SK-N-SH (cell line): ENCODE results near the gene OCA2. TPM values are rescaled to one million over a fixed set of nuclear protein-coding genes. Genes with fewer than 3 reads are reported as not detected.

Experiments used
- CTCF ChIA-PET: fragments of 300-600, 350-600 bp; formaldehyde crosslinking; extraction: SDS; loops from one replicate; lab custom pipeline; 2021; lab: Yijun Ruan, JAX
- POLR2A ChIA-PET: fragments of 350-600 bp; sonication (Branson Sonifier 250); formaldehyde crosslinking; extraction: SDS; loops from one replicate; lab custom pipeline; 2020; ENCODE audit warnings: antibody characterized with exemption, inconsistent platforms; lab: Yijun Ruan, JAX
- DNase-seq: peaks from one replicate; pipeline ENCODE4 v3.0.0; 2012
- H2AFZ ChIP-seq: fragments of 200-600 bp; sonication (generic); 2 replicates; pipeline ENCODE4 v1.8.1; 2016; ENCODE audit warnings: antibody characterized with exemption, mild to moderate bottlenecking, low read depth
- H3F3A ChIP-seq: fragments of 200-600 bp; sonication (generic); replicated peaks from 2 replicates; pipeline ENCODE3; 2016; ENCODE audit warnings: antibody characterized with exemption, mild to moderate bottlenecking; ENCODE audit not compliant: insufficient read depth
- H3K27ac ChIP-seq, 2 experiments: fragments of 200-500 bp in 1 of 2; fragments of 200-600 bp in 1 of 2; sonication (Bioruptor generic) in 1 of 2; sonication (generic), shearing (Covaris generic) in 1 of 2; 2 replicates each; pipeline versions ENCODE4 v1.5.1 to v1.6.1; 2014 to 2016; ENCODE audit warnings: low read depth in 2 of 2, inconsistent platforms in 1 of 2, low read length in 1 of 2, mild to moderate bottlenecking in 1 of 2, mixed read lengths in 1 of 2
- H3K27me3 ChIP-seq: fragments of 200-600 bp; sonication (generic), shearing (Covaris generic); 2 replicates; pipeline ENCODE4 v1.6.1; 2016; ENCODE audit warnings: mixed run types; ENCODE audit not compliant: insufficient read depth
- H3K36me3 ChIP-seq, 2 experiments: fragments of 200-500 bp in 1 of 2; fragments of 200-600 bp in 1 of 2; sonication (Bioruptor generic) in 1 of 2; sonication (generic) in 1 of 2; replicated peaks in 1 of 2; 2 replicates each; pipeline versions ENCODE3 to v1.5.1; 2014 to 2016; ENCODE audit warnings: low read length in 1 of 2, mild to moderate bottlenecking in 1 of 2; ENCODE audit not compliant: insufficient read depth in 2 of 2, control insufficient read depth in 1 of 2
- H3K4me1 ChIP-seq, 2 experiments: fragments of 200-500 bp in 1 of 2; fragments of 200-600 bp in 1 of 2; sonication (Bioruptor generic) in 1 of 2; sonication (generic), shearing (Covaris generic) in 1 of 2; 2 replicates each; pipeline versions ENCODE4 v1.5.1 to v1.6.1; 2014 to 2016; ENCODE audit warnings: low read depth in 1 of 2, low read length in 1 of 2, mixed run types in 1 of 2; ENCODE audit not compliant: insufficient read depth in 2 of 2, control insufficient read depth in 1 of 2
- H3K4me2 ChIP-seq: fragments of 200-600 bp; sonication (generic), shearing (Covaris generic); 2 replicates; pipeline ENCODE4 v1.6.1; 2017; ENCODE audit warnings: mixed run types
- H3K4me3 ChIP-seq, 2 experiments: fragments of 200-500 bp in 1 of 2; fragments of 200-600 bp in 1 of 2; sonication (Bioruptor generic) in 1 of 2; sonication (generic), shearing (Covaris generic) in 1 of 2; 2 replicates each; pipeline versions ENCODE4 v1.5.1 to v1.8.1; 2014 to 2016; ENCODE audit warnings: low read depth in 2 of 2, inconsistent platforms in 1 of 2, low read length in 1 of 2, mild to moderate bottlenecking in 1 of 2, mixed read lengths in 1 of 2, moderate library complexity in 1 of 2
- H3K79me2 ChIP-seq: fragments of 200-600 bp; sonication (generic); 2 replicates; pipeline ENCODE4 v1.8.1; 2017; ENCODE audit warnings: mild to moderate bottlenecking; ENCODE audit not compliant: insufficient read depth
- H3K9ac ChIP-seq: fragments of 200-600 bp; sonication (generic); 2 replicates; pipeline ENCODE4 v1.6.1; 2017; ENCODE audit warnings: mixed run types
- H3K9me2 ChIP-seq: fragments of 200-600 bp; sonication (generic); 2 replicates; pipeline ENCODE4 v1.6.1; 2017; ENCODE audit warnings: mixed run types
- H3K9me3 ChIP-seq: fragments of 200-600 bp; sonication (generic); 2 replicates; pipeline ENCODE4 v1.6.1; 2017; ENCODE audit warnings: mixed run types, mild to moderate bottlenecking, moderate library complexity
- H4K20me1 ChIP-seq: fragments of 200-600 bp; sonication (generic); 2 replicates; pipeline ENCODE4 v1.6.1; 2017; ENCODE audit warnings: mild to moderate bottlenecking, mixed run types; ENCODE audit not compliant: insufficient read depth
- EP300 ChIP-seq, 2 experiments: IDR thresholded peaks; 2 replicates each; pipeline versions ENCODE4 v1.4.0 to v1.6.1; 2012; ENCODE audit warnings: borderline replicate concordance in 1 of 2, low read depth in 1 of 2, low read length in 1 of 2
- EZH2phosphoT487 ChIP-seq: fragments of 200-600 bp; sonication (generic); IDR thresholded peaks from 2 replicates; pipeline ENCODE4 v1.6.1; 2017; ENCODE audit warnings: low read depth, mixed run types, mild to moderate bottlenecking, antibody characterized with exemption, moderate library complexity, borderline replicate concordance
- FOSL2 ChIP-seq: IDR thresholded peaks from 2 replicates; pipeline ENCODE4 v1.4.0; 2012; ENCODE audit warnings: low read depth, mild to moderate bottlenecking, moderate library complexity, borderline replicate concordance
- FOXJ3 ChIP-seq: sonication (generic); formaldehyde crosslinking; IDR thresholded peaks from 2 replicates; pipeline ENCODE4 v1.5.1; 2020; ENCODE audit warnings: mild to moderate bottlenecking, missing genetic modification reagents
- FOXM1 ChIP-seq: IDR thresholded peaks from 2 replicates; pipeline ENCODE4 v1.4.0; 2012; ENCODE audit warnings: low read depth, mild to moderate bottlenecking
- GABPA ChIP-seq: IDR thresholded peaks from 2 replicates; pipeline ENCODE4 v1.4.0; 2012; ENCODE audit warnings: low read depth, mild to moderate bottlenecking
- IRF3 ChIP-seq: fragments of 150-350 bp; IDR thresholded peaks from 2 replicates; pipeline ENCODE4 v1.6.1; 2016; ENCODE audit warnings: mild to moderate bottlenecking, low read depth, low read length
- JUND ChIP-seq: IDR thresholded peaks from 2 replicates; pipeline ENCODE4 v1.4.0; 2012
- MEF2A ChIP-seq: IDR thresholded peaks from 2 replicates; pipeline ENCODE4 v1.4.0; 2012; ENCODE audit warnings: low read depth, borderline replicate concordance
- MXI1 ChIP-seq: IDR thresholded peaks from 2 replicates; pipeline ENCODE4 v1.6.1; 2012; ENCODE audit warnings: mild to moderate bottlenecking, low read depth, low read length, improper control_type of control experiment
- NFIC ChIP-seq: IDR thresholded peaks from 2 replicates; pipeline ENCODE4 v1.4.0; 2012; ENCODE audit warnings: borderline replicate concordance
- PBX3 ChIP-seq: IDR thresholded peaks from 2 replicates; pipeline ENCODE4; 2012
- POLR2AphosphoS5 ChIP-seq: IDR thresholded peaks from 2 replicates; pipeline ENCODE4 v1.6.1; 2012; ENCODE audit warnings: low read depth, low read length
- SIN3A ChIP-seq: IDR thresholded peaks from 2 replicates; pipeline ENCODE4 v1.6.1; 2012; ENCODE audit warnings: low read depth, mild to moderate bottlenecking, low read length, moderate library complexity, borderline replicate concordance
- TAF1 ChIP-seq: IDR thresholded peaks from 2 replicates; pipeline ENCODE4 v1.6.1; 2012; ENCODE audit warnings: low read depth, mild to moderate bottlenecking, low read length, moderate library complexity, borderline replicate concordance
- TCF12 ChIP-seq: IDR thresholded peaks from 2 replicates; pipeline ENCODE4 v1.4.0; 2012
- TEAD4 ChIP-seq: IDR thresholded peaks from 2 replicates; pipeline ENCODE4 v1.4.0; 2012; ENCODE audit warnings: mild to moderate bottlenecking, borderline replicate concordance; ENCODE audit not compliant: insufficient read depth
- YY1 ChIP-seq: IDR thresholded peaks from 2 replicates; pipeline ENCODE4 v1.4.0; 2012; ENCODE audit warnings: low read depth, mild to moderate bottlenecking
- WGBS: methylation state at CpG from one replicate; pipeline ENCODE4 v1.1.6; 2017; ENCODE audit warnings: low lambda C conversion rate; 5-methylcytosine and 5-hydroxymethylcytosine counted together
- polyA plus RNA-seq, 3 experiments: library from polyadenylated mRNA; depleted of rRNA; stranded (reverse); fragments of >200 nt; gene quantifications; 2 replicates each; pipeline ENCODE4 v1.2.3, GENCODE V29; 2012
- TF ChIP-seq, protein P1 (sequence below): IDR thresholded peaks from 2 replicates; pipeline ENCODE4 v1.4.0; 2012; ENCODE audit warnings: low read depth, borderline replicate concordance

The OCA2 gene
- polyA plus RNA-seq, 1 of the 3 experiments (the other 2 are of a cell fraction), result 0.16 TPM

DNA sequence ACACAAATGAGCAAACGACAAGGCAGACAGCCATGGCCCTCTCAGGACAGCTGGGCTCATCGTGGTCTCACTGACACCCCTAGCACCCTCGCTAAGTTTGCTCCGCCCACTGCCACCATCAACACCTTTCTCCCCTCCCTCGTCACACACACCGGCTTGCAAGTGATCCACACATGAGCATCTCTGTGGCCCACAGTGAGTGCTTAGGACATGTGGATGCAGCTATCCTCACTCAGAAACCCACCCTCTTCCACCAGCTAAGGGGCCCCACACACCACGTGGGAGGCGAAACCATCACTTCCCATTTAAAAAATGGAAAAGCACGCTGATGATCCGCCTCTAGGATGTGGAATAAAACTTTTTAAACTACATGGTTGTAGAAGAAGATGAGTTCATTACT, 105.6 kb downstream of the OCA2 start:
- peaks cover 0 to 33% of the 10 kb centered on the region in 2 experiments; a peak in 2 of 4 replicates for H3K4me1 ChIP-seq
- ChIA-PET CTCF (interaction anchor here (0.6 to 1.1 kb wide), 2 partner anchors 28 to 1081 kb away, joined by 3 read pairs; no protein-coding TSS in a partner anchor), POLR2A (no interaction called here)
- H3K27ac ChIP-seq, result no peak overlapping the region
- no peak overlapping the region for H3K9ac ChIP-seq
- H4K20me1 ChIP-seq, result no peaks in the 10 kb centered on the region
- no peaks in the 10 kb centered on the region for H3K9me2 ChIP-seq
- 55% methylated on average over 10 of the region's 10 CpGs for WGBS
- no peaks in the 10 kb centered on the region for H3K36me3 ChIP-seq
- no peak for DNase-seq
- H2AFZ ChIP-seq, result no peak overlapping the region
- H3K9me3 ChIP-seq, result no peaks in the 10 kb centered on the region
- no peaks in the 10 kb centered on the region for H3K79me2 ChIP-seq
- H3K27me3 ChIP-seq, result no peaks in the 10 kb centered on the region
- H3K4me2 ChIP-seq, result no peak overlapping the region
- TF ChIP-seq PBX3, result no peak
- TF ChIP-seq POLR2AphosphoS5, result no peak
- no peak for TF ChIP-seq GABPA
- no peak for TF ChIP-seq TAF1
- no peak for TF ChIP-seq MXI1
- no peak for TF ChIP-seq IRF3
- no peak for TF ChIP-seq FOXJ3
- TF ChIP-seq, protein P1, sequence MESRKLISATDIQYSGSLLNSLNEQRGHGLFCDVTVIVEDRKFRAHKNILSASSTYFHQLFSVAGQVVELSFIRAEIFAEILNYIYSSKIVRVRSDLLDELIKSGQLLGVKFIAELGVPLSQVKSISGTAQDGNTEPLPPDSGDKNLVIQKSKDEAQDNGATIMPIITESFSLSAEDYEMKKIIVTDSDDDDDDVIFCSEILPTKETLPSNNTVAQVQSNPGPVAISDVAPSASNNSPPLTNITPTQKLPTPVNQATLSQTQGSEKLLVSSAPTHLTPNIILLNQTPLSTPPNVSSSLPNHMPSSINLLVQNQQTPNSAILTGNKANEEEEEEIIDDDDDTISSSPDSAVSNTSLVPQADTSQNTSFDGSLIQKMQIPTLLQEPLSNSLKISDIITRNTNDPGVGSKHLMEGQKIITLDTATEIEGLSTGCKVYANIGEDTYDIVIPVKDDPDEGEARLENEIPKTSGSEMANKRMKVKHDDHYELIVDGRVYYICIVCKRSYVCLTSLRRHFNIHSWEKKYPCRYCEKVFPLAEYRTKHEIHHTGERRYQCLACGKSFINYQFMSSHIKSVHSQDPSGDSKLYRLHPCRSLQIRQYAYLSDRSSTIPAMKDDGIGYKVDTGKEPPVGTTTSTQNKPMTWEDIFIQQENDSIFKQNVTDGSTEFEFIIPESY, result no peak
- no peaks in the 10 kb centered on the region for H3F3A ChIP-seq
- H3K4me3 ChIP-seq, result no peak overlapping the region

GRCh38 chr15:27990521-27991515, 108.3 kb downstream of the OCA2 start:
- H3K9ac ChIP-seq, result no peak overlapping the region
- H3K36me3 ChIP-seq, result no peaks in the 10 kb centered on the region
- peaks cover 0 to 33% of the 10 kb centered on the region in 2 experiments; a peak in 2 of 4 replicates for H3K4me1 ChIP-seq
- H3K4me3 ChIP-seq, result no peak overlapping the region
- no peaks in the 10 kb centered on the region for H3K79me2 ChIP-seq
- no peaks in the 10 kb centered on the region for H3F3A ChIP-seq
- peak; percentile 72 for DNase-seq
- no peaks in the 10 kb centered on the region for H3K9me2 ChIP-seq
- no peak overlapping the region for H2AFZ ChIP-seq
- H3K9me3 ChIP-seq, result no peaks in the 10 kb centered on the region
- no peaks in the 10 kb centered on the region for H4K20me1 ChIP-seq
- WGBS, result 11% methylated on average over 16 of the region's 16 CpGs
- CTCF ChIA-PET, result interaction anchor here (0.6 to 2.1 kb wide), 5 partner anchors 10 to 1020 kb away, joined by 3 to 9 read pairs (median 4); partner anchors contain the start of gene GABRG3
- POLR2A ChIA-PET, result no interaction called here
- peak overlapping the region in 1 of 2 experiments; percentile 86; a peak in 2 of 4 replicates for H3K27ac ChIP-seq
- no peaks in the 10 kb centered on the region for H3K27me3 ChIP-seq
- no peak overlapping the region for H3K4me2 ChIP-seq
- TF ChIP-seq JUND (no peak), NFIC (peak; percentile 5; the same call in 1 of the 2 replicates), MXI1 (peak; percentile 56; the same call in 1 of the 2 replicates), SIN3A (no peak), EZH2phosphoT487 (no peak), TCF12 (peak; percentile 18; the same call in 1 of the 2 replicates), PBX3 (no peak), EP300 (IDR thresholded peaks at IDR 0.05; ENCODE audit: borderline replicate concordance in 1 of 2, low read depth in 1 of 2, low read length in 1 of 2) (peak in 1 of 2 experiments; percentile 93; a peak in 2 of 4 replicates), FOSL2 (no peak), TEAD4 (no peak), MEF2A (no peak), IRF3 (no peak), YY1 (no peak), FOXM1 (no peak)
